ENCODE results near the gene GLRB.
A peak's percentile ranks its signal among the peaks of the same experiment; 100 is the strongest.
"Not testable (repeated sequence)": the region's sequence is repeated elsewhere in the genome, so short reads cannot be mapped to it uniquely, and the experiment has no call there.

The GLRB gene

GRCh38 chr4:157075811-157076577 lies at the start of gene GLRB:
Gene GLRB, plus strand, starts transcription at chr4:157076150. Its CDS starts 1,875 bp downstream, at chr4:157078025.
- DNase-seq (ENCODE audit: low spot score): peak; percentile 86

- no peak for DNase-seq (ENCODE audit: low spot score)
Observed at GRCh38 chr4:157035471-157035870, 40.5 kb upstream of the GLRB start.

- DNase-seq (ENCODE audit: low spot score): no peak
Observed at GRCh38 chr4:157040405-157040804, 35.5 kb upstream of the GLRB start.

- peak; percentile 12 for DNase-seq (ENCODE audit: low spot score)
Observed at GRCh38 chr4:157043131-157043530, 32.8 kb upstream of the GLRB start.

- peak; percentile 74 for DNase-seq (ENCODE audit: low spot score)
Observed at GRCh38 chr4:157045507-157046127, 30.3 kb upstream of the GLRB start.

- peak; percentile 68 for DNase-seq (ENCODE audit: low spot score)
Observed at GRCh38 chr4:157048248-157048647, 27.7 kb upstream of the GLRB start.

- DNase-seq (ENCODE audit: low spot score): no peak
Observed at GRCh38 chr4:157050561-157050960, 25.4 kb upstream of the GLRB start.

GRCh38 chr4:157052429-157053040 lies 23.4 kb upstream of the GLRB start:
- DNase-seq (ENCODE audit: low spot score): no peak

- DNase-seq (ENCODE audit: low spot score): no peak
Observed at GRCh38 chr4:157057218-157057617, 18.7 kb upstream of the GLRB start.

GRCh38 chr4:157058899-157059298 lies 17.1 kb upstream of the GLRB start:
- DNase-seq (ENCODE audit: low spot score): not testable (repeated sequence)

GRCh38 chr4:157072002-157072401 lies 3.9 kb upstream of the GLRB start:
- DNase-seq (ENCODE audit: low spot score): peak; percentile 53

- DNase-seq (ENCODE audit: low spot score): no peak
Observed at GRCh38 chr4:157075401-157075800, 549 bp upstream of the GLRB start.

- DNase-seq (ENCODE audit: low spot score): no peak
Observed at GRCh38 chr4:157076578-157076947, 613 bp downstream of the GLRB start.

GRCh38 chr4:157079441-157079840 lies 3.5 kb downstream of the GLRB start:
- DNase-seq (ENCODE audit: low spot score): no peak

- no peak for DNase-seq (ENCODE audit: low spot score)
Observed at GRCh38 chr4:157080605-157081004, 4.7 kb downstream of the GLRB start.

GRCh38 chr4:157095716-157096115 lies 19.8 kb downstream of the GLRB start:
- no peak for DNase-seq (ENCODE audit: low spot score)

- peak; percentile 20 for DNase-seq (ENCODE audit: low spot score)
Observed at GRCh38 chr4:157096439-157096838, 20.5 kb downstream of the GLRB start.

GRCh38 chr4:157099506-157099905 lies 23.6 kb downstream of the GLRB start:
- no peak for DNase-seq (ENCODE audit: low spot score)

- no peak for DNase-seq (ENCODE audit: low spot score)
Observed at GRCh38 chr4:157104541-157104940, 28.6 kb downstream of the GLRB start.

- no peak for DNase-seq (ENCODE audit: low spot score)
Observed at GRCh38 chr4:157114671-157115070, 38.7 kb downstream of the GLRB start.

GRCh38 chr4:157115613-157116335 lies 39.8 kb downstream of the GLRB start:
- peak; percentile 45 for DNase-seq (ENCODE audit: low spot score)

- no peak for DNase-seq (ENCODE audit: low spot score)
Observed at GRCh38 chr4:157121401-157121800, 45.5 kb downstream of the GLRB start.

GRCh38 chr4:157127571-157127970 lies 51.6 kb downstream of the GLRB start:
- no peak for DNase-seq (ENCODE audit: low spot score)
